Fibroblast of skin of scalp (primary cell): ENCODE measurements around the gene BZW1. TPM values are rescaled to one million over a fixed set of nuclear protein-coding genes. Genes with fewer than 3 reads are reported as not detected.

Source experiments
- DNase-seq: peaks from one replicate; pipeline ENCODE4 v3.0.0-alpha.2; 2013
- polyA plus RNA-seq, 2 experiments: library from polyadenylated mRNA; unstranded; fragments of 120-200 nt; gene quantifications; one replicate each; pipeline ENCODE4 v1.2.1, GENCODE V29; 2013; ENCODE audit not compliant: insufficient read length in 2 of 2

Gene BZW1
- polyA plus RNA-seq (2013, experiment 1 of 2; ENCODE audit: insufficient read length): 251 TPM
- polyA plus RNA-seq (2013, experiment 2 of 2; ENCODE audit: insufficient read length): 242 TPM

DNA sequence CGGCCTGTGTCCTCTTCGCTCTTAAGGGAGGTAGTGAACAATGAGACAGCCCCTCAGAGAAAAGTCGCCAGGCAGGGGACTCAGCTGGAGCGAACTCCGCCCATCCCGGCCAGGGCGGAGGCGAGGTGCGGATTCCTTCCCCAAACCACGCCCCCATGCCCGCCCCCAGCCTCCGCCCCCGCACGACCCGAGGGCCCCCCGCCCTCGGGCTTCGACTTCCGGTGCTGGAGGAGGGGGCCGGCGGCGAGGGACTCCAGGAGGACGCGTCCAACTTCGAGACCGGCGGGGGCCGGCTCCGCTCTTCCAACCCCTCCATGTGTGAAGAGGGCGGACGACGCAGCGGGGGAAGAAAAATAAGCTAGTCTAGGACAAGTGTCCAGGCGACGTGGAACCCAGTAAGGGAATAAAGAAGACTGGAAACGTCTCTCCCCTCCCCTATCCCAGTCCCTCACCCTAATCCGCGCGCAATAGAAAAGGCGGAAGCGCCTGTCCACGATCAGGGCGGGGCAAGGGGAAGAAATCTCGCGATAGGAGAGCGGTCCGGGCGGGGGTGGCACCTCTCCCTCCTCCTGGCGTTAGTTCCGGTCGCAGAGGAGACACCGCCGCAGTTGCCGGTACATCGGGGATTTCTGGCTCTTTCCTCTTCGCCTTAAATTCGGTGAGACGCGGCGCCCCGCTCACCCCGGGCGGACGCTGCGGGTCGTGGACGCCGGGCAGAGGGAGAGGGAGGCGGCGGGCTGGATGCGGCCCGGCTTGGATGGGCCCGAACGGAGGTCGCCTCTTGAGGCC, at the start of gene BZW1:
Gene BZW1 (plus strand): TSS at position 578 of the 789 bp plus-strand sequence. CDS start 1,308 bp downstream, outside the sequence.
- DNase-seq: peak; percentile 98

DNA sequence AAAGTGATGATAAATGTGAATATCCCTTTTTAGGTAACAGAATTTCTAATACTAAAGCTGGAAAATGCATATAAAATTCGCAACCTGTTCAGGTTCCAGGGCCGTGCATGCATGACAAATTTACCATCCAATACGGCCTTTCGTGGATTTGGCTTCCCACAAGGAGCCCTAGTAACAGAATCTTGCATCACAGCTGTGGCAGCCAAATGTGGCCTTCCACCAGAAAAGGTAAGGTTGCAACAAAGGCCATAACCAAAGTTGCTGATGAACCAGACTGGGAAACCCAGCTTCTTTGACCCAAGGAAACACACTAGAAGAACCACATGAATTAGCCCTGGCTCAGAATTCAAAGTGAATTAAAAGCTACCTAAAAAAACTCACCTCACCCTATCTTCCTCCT, 49.6 kb upstream of the BZW1 start:
- DNase-seq: no peak

DNA sequence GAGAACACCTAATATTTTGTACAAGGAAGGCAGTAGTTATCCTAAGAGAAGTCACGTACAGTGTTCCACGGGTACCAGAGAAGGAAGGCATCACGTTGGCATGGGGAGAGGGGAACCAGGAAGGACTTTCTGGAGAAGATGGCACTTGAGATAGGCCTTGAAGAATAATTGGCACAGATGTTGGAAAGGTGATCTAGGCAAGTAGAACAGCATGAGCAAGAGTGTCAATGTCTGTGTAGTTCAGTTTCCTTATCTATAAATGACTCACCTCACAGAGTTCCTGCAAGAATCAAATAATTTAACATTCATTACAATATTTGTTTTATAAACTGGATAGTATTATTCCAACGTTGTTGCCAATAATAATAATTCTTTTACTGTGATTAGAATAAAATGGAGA, 48.3 kb upstream of the BZW1 start:
- DNase-seq: no peak

DNA sequence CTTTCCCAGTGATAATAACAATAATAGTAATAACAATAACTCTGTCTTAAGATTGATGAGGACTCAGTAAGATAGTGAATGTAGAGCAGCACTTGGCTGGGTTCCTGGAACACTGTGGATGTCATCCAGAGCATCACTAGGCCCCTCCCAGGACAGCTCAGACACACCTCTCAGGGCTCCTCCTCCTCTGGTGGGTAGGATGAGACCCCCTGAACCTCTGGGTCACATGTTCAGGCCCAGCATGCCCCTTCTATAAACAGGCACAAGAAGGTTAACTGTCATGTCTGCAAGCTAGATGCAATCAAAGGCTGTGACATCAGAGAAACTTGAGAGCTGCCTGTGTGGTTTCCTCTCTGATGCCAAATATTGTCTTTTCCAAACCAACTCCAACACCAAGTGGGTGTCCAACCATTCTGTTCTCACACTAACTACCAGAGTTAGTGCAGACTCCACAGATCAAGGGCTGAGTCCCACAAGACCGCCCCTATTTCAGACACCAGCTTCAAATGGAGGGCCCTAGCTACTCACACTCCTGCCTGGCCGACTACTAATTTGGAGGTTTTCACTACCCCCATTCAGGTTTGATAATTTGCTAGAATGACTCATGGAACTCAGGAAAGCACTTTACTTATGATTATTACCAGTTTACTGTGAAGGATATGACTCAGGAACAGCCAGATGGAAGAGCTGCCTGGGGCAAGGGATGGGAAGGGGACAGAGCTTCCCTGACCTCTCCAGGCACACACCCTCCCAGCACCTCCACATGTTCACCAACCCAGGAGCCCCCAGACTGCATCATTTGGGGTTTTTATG, 46.4 kb upstream of the BZW1 start:
- DNase-seq: peak; percentile 79

DNA sequence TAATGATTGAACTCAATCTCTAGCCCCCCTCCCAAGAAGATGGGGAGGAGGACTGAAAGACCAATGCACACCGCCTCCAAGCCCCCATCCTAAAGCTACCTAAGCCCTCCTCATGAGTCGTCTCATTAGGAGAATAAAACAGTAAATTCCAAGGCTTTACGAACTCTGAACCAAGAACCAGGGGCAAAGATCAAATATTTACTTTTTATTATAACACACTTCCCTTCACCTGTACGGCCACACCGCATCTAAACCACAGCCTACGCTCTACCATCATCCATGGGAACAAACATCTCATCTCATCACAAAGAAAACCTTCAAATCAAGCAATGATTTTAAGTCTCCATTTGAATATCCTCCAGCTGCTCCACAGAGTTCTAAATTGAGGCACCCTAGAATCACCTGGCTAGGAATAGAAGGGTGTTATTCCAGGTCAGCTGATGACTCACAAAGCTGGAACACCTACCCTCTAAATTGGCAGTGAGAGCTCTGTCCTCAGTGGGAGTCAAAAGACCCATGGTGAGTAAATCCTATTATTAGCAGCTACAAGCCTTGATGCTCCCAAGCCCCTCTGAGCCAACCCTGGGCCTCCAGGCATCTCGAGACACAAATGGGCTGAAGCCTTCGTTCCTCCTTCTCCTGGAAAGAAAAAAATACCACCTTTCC, 45.6 kb upstream of the BZW1 start:
- DNase-seq: no peak

DNA sequence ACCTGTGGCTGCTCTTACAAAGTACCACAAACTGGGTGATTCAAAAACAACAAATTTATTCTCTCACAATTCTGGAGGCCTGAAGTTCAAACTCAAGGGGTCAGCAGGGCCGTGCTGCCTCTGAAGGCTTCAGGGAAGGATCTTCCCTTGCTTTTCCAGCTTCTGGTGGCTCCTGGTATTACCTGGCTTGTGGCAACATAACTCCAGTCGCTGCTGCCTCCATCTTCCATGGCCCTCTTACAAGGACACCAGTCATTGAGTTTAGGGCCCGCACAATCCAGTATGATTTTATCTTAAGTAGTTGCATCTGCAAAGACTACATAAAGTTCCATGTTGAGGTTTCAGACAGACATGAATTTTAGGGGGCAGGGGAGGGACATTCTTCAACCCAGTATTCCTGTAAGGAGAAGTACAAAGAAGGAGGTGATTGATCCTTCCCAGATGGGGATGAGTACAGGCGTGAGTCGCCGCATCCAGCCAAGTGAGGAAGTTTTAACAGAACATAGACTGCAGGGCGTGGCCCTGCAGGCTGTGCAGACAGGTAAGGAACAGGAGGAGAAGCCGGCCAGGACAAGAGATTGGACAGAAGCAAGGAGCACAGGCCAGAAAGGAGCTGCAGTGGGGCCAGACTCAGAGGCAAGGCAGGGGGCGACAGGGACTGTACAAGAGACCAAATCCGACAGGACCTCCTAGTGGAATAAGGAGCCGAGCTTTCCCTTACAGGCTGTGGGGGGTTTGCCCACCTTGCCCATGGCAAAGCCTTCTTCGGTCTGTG, 44.4 kb upstream of the BZW1 start:
- DNase-seq: no peak

DNA sequence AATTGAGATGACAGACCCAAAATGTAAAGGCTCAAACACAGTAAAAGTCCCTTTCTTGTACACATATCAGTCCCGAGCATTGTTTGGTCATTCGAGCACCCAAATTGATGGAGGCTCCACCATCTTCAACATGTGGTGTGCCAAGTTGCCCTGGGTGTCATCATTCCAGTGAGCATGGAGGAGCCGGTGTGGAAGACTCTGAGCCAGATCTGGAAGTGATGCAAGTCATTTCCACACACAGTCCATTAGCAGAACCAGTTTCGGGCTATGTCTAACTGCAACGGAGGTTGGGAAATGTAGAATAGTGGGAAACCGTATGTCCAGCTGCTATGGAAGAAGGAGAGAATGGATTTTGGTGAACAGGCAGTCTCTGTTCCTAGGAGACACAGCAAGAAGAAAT, 40.9 kb upstream of the BZW1 start:
- no peak for DNase-seq

DNA sequence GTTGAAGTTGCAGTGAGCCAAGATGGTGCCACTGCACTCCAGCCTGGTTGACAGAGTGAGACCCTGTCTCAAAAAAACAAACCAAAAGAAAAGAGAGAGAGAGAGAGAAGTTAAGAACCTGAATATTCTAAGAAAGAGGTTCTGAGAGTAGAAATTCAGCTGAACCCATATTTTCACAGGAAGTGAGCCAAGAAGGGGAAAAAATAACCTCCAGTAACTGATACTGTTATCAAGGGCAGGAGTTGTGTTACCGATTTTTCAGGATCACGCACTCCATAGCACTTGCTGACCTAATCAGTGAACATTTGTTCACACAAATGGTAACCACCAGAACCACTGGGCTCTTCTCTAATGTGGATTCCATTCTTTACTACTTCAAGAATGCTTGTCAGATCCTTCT, 39.1 kb upstream of the BZW1 start:
- DNase-seq: no peak

DNA sequence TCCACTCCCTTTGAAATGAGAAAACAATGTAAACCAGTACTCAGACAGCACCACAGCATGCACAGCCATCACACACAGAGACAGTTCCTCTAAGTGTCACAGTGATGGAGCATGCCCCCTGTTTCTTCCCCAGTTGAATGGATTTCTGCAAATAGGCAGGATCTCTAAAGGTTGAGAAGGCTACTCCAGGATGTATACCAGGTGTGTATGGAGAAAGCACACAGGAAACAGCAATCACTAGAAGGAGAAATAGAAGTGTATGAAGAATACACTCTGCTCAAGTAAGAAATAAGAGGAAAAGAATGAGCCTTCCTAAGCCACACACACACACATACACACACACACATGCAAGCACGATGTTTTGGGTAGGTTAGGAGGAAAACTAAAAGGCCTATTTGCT, 38.6 kb upstream of the BZW1 start:
- DNase-seq: no peak

DNA sequence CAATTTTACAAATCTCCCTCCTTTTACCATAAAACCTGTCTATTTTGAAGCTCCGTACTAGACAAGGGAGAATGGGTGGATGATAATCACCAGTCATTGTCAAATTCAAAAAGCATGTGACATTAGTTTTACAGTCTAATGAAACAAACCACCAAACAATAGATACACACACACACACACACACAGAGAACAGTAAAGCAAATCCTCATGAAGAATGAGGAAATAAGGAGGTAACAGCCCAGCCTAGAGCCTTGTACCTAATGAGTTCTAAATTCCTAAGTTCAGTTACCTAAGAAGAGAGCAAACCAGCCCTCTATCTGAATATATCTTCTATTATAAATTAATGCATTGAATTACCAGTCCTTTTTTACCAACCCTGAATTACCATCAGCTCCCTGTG, 36.8 kb upstream of the BZW1 start:
- DNase-seq: no peak

DNA sequence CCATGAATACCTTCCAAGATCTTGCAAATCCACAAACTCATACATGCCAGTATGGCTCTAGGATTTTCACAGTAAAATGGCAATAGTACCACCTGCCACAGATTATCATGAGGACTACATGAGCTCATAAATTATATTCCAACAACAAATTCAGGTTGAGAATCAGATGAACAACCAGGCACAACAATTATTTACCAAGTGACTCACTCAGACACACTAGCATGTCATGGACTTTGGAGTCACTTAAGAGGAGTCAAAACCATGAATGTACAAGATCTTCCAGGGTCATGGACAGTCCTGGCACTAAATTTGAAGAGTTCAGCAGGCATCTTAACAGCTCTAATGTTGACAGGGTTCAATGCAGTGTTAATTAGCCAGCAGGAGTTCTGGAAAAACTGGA, 34.4 kb upstream of the BZW1 start:
- DNase-seq: no peak

DNA sequence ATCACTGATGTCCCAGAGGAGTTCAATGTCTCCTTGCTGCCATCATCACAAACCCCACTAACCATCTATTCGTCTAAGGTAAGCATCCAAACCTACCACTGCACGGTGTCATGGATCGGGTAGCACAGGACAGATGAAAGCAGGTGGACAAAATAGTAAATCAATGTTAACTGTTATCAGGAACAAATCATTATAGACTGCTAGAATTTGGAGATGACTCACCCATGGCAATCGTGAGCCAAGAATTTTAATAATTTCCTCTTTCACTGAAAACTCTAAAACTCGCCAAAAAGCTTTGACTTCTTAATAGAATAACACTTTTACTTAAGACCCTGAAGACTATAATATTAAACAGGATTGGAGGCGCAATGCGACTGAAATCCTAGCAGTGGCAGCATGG, 33.7 kb upstream of the BZW1 start:
- peak; percentile 37 for DNase-seq

DNA sequence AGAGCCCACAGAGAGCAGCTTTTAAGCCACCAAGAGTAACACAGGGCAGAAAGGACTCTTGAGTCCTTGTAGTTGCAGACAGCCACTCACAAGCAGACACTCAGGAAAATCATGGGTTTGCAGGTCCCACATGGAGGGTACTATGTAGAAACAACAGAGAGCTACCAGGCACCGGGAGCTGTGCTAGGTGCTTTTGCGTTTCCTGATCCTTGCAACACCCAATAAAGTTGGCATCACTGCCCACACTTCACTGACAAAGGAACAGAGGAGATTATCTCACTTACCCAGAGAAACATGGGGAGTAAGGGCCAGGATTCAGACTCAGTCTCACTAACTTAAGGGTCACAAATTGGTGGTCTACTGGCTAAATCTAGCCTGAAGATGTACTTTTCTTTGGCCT, 32.5 kb upstream of the BZW1 start:
- DNase-seq: no peak

DNA sequence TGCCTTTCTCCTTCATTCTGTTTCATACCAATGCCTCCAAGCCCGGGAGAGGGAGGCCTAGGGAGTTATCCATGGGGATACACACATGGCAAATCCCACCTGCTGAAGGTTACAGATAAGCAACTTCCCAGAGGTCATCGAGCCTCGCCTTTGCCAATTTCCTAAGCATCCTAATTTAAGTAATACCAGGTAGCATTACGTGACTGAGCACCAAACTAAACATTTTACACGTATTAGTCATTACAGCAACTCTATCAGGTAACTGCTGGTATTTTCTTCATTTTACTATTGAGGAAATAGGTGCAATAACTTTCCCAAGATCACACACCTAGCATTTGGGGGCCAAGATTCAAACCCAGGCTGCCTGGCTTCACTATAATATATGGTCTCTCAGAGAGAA, 30.1 kb upstream of the BZW1 start:
- no peak for DNase-seq

DNA sequence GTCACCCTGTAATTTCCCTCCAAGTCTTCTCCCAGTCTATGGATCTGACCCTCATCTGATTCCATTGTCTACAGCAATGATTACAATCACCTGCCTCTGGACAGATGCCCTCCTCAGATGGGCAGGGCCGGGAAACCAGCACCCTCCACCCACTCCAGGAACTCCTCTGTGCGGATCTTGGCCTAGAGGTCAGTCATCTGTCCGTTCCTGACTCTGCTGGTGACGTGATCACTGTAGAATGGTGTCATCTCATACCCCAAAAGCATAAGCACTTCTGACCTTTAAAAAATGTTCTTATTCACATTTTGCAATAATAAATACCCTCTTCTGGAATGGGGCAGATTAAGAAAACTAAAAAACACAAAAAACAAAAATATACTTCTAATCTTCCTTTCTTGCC, 29.5 kb upstream of the BZW1 start:
- DNase-seq: no peak

DNA sequence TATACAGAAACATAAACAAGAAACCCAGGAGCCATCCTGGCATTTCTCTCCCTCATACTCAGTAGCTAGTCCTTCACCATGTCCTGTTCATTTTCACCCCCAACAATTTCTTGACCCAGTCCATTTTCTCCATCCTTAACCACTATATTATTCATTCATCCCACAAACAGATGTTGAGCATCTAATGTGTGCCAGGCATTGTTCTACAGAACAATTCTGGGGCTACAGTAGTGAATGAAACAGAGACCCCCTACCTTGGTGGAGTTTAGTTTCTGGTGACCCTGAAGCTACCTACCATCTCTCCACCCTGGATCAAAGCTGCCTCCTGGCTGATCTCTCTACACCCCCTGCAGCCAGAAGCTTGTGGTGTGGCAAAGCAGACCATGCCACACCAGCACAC, 27.5 kb upstream of the BZW1 start:
- no peak for DNase-seq

DNA sequence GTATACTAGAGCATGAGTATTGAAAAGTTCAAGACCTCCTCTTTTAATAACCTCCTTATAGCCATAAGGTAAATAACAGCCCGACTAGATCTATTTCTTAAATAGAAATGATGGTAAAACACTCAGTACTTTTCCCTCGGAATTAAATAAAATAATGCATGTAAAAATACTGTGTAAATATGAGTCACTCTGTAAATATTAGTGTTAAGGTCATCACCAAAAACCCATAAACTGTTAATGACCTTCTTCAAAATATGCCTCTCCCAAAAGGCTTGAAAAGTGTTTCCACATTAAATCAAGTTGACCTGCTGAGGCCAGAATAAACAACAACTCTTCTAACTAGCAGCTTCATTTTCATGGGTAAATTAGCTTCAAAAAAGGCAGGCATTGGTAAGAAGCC, 25.3 kb upstream of the BZW1 start:
- DNase-seq: peak; percentile 51

DNA sequence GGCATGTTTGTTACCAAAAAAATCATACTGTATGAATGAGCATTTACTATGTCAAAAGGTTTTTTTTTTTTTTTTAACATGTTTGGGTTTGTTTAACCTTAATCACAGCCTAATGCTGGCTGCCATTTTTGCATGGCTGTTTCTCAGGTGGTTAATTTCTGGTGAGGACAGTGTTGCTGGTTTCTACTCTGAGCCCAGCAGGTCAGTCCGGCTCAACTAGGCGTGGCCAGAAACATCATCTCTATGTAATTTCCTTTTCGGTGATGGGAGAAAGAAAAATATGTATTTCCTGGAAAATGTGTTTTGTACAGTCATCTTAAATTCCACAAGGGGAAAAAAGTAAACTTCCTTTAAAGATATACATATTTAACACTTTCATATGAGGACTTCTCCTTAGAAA, 24.9 kb upstream of the BZW1 start:
- peak; percentile 79 for DNase-seq

DNA sequence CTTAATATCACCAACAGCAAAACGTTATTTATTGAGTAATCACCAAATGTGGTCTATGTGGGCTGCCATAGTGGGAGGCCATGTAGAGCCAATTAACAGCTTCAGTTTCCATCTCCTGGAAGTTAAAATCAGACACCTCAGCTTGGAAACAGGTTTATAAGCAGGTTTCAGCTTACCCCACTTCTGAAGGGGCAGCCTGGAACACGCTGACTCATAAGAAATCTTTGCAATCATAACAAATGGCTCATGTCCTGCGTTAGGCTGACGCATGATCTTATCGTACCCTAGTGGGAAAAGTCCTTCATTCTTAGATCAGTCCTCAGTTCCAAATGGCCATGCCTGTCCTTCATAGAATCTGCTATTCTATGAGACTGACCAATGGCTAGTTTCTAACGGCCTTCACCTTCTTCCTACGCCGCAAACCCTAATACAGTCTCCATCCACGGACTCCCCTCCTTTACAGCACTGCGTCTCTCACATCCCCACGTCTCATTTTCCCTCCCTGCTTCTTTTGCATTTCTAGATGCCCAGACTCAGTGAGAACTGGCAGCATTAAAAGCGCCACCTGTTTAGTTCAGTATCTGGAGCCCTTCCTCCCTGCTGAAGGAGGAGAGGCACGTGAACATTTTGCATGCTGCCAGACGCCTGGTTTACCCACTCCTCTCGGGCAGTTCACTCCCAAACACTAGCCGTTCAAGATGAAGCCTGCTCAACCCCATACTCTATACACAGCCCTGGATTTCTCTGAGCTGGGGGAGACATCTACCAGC, 24.2 kb upstream of the BZW1 start:
- peak; percentile 82 for DNase-seq

DNA sequence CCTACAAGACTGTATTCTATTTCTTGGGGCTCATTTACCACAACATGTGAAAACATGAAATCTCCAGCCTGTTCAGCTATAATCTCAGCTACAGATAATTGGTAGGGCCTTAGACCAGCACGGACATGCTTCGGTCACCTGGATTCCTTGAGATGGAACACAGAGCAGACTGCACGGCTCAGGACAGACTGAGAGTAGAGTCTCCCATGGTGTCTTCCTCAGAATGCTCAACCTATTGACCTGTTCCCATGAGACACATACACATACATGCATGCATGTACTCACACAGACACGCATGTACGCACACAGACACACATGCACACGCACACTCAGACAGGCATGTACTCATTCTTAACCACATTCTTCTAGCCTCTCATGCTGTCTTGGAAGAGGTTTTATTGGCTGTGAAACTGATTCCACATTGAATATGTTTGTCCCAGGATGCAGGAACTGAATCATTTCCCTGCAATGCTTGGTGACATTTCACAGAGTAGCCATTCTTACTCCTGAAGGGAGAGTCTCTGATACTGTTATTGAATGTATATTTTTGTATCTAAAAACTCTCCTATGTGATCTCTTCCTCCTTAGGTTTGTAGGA, 23.5 kb upstream of the BZW1 start:
- DNase-seq: peak; percentile 76

DNA sequence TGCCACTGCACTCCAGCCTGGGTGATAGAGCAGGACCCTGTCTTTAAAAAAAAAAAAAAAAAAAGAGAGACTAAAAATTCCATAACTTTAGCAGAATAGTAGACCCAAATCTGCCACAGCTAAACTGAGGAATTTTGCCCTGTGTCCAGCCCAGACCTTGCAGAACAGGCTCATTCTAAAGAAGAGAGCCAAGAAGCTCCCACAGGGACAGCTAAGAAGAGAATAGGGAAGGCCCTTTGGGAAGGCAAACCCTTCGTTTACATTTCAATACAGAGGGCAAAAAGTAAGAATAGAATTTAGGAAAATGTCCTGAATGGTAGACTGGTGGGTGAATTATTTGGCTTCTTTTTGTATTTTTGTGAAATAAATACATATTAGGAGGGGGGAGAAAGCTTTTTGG, 21.5 kb upstream of the BZW1 start:
- no peak for DNase-seq
